Measurements from ENCODE around the gene C3orf85.

The C3orf85 gene

DNA sequence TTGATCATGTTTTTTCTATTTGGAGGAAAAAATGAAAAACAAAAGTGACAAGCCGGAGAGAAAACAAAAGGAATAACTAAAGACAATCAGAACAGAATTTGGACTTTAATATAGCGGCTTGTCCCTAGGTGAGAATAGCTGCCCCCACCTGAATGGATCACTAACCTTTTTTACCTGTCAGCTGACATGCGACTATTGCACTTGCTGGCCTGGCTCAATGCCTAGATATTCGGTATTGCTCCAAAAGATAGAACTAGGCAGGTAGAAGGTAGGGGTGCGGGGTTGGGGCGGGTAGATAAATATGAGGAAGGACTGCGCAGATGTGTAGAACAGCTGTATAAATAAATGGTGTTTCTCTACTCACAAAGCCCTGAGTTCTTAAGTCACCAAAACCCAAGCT, 17.9 kb upstream of the C3orf85 start:
- Histone ChIP-seq H3K79me2 (ENCODE audit: insufficient read depth, low read length) (no peaks in the 10 kb centered on the region), H3K36me3 (ENCODE audit: insufficient read depth, low read length) (no peaks in the 10 kb centered on the region), H3K4me3 (ENCODE audit: low read depth, low read length, poor library complexity, severe bottlenecking) (no peak overlapping the region), H3F3A (ENCODE audit: insufficient read depth, low read length) (no peaks in the 10 kb centered on the region), H3K4me1 (ENCODE audit: insufficient read depth, low read length, severe bottlenecking) (no peaks in the 10 kb centered on the region), H3K9me3 (ENCODE audit: low read length) (no peaks in the 10 kb centered on the region), H3K9me2 (ENCODE audit: low read depth, low read length) (no peaks in the 10 kb centered on the region), H3K4me2 (ENCODE audit: low read length) (no peak overlapping the region), H4K20me1 (ENCODE audit: insufficient read depth, low read length) (no peaks in the 10 kb centered on the region), H2AFZ (ENCODE audit: low read length) (no peak overlapping the region), H3K9ac (ENCODE audit: low read length) (no peak overlapping the region), H3K27me3 (ENCODE audit: insufficient read depth, low read length) (no peaks in the 10 kb centered on the region), H3K27ac (ENCODE audit: low read depth, low read length, poor library complexity, severe bottlenecking) (no peak overlapping the region)
- TF ChIP-seq, protein P1, sequence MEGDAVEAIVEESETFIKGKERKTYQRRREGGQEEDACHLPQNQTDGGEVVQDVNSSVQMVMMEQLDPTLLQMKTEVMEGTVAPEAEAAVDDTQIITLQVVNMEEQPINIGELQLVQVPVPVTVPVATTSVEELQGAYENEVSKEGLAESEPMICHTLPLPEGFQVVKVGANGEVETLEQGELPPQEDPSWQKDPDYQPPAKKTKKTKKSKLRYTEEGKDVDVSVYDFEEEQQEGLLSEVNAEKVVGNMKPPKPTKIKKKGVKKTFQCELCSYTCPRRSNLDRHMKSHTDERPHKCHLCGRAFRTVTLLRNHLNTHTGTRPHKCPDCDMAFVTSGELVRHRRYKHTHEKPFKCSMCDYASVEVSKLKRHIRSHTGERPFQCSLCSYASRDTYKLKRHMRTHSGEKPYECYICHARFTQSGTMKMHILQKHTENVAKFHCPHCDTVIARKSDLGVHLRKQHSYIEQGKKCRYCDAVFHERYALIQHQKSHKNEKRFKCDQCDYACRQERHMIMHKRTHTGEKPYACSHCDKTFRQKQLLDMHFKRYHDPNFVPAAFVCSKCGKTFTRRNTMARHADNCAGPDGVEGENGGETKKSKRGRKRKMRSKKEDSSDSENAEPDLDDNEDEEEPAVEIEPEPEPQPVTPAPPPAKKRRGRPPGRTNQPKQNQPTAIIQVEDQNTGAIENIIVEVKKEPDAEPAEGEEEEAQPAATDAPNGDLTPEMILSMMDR (IDR thresholded peaks at IDR 0.05; ENCODE audit: low read length), result no peak
- no peak for TF ChIP-seq EZH2 (IDR thresholded peaks at IDR 0.05; ENCODE audit: borderline replicate concordance, low read length)

DNA sequence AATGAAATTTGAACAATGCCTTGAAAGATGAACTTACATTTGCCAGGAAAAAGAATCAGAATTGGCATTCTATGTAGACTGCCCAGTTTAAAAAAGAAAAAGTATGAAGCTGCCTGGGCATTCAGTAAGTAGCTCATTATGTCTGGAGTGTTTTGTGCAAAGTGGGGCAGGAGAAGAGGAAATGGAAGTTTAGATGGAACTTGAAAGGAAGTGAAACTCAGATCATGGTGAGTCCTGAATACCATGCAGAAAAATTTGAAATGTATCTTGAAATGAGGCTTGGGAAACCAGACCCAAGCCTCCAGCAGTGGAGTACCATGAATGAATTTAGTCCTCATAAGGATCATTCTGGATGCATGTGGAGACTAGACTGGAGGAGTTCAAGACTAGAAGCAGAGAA, 13.8 kb upstream of the C3orf85 start:
- Histone ChIP-seq H3K9me2 (ENCODE audit: low read depth, low read length) (no peaks in the 10 kb centered on the region), H3K4me1 (ENCODE audit: insufficient read depth, low read length, severe bottlenecking) (no peaks in the 10 kb centered on the region), H3K9me3 (ENCODE audit: low read length) (no peaks in the 10 kb centered on the region), H3F3A (ENCODE audit: insufficient read depth, low read length) (no peaks in the 10 kb centered on the region), H2AFZ (ENCODE audit: low read length) (no peak overlapping the region), H3K4me3 (ENCODE audit: low read depth, low read length, poor library complexity, severe bottlenecking) (no peak overlapping the region), H3K4me2 (ENCODE audit: low read length) (no peak overlapping the region), H3K36me3 (ENCODE audit: insufficient read depth, low read length) (no peaks in the 10 kb centered on the region), H3K79me2 (ENCODE audit: insufficient read depth, low read length) (no peaks in the 10 kb centered on the region), H3K27ac (ENCODE audit: low read depth, low read length, poor library complexity, severe bottlenecking) (no peak overlapping the region), H4K20me1 (ENCODE audit: insufficient read depth, low read length) (no peaks in the 10 kb centered on the region), H3K9ac (ENCODE audit: low read length) (no peak overlapping the region), H3K27me3 (ENCODE audit: insufficient read depth, low read length) (no peaks in the 10 kb centered on the region)
- TF ChIP-seq EZH2 (IDR thresholded peaks at IDR 0.05; ENCODE audit: borderline replicate concordance, low read length), result no peak
- TF ChIP-seq, protein P1 (IDR thresholded peaks at IDR 0.05; ENCODE audit: low read length), result no peak

DNA sequence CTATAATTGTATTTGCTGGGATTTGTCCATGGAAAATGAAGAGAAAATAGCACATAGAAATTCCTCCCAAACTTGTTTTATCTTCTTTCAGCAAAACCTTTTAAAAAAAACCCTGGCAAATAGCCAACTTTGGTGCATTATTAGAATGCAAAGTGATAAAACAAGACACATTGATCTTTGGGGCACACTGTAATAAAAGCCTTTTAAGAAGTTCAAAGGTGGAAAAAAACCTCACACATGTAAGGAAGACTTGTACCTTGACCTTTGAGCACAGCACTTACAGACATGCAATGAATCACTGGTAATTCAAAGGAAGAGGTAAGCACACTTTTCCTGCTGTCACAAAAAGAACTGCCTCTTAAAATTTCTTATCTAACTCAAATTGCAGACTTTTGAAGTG, 10.6 kb upstream of the C3orf85 start:
- no peak overlapping the region for H3K4me2 ChIP-seq (ENCODE audit: low read length)
- H2AFZ ChIP-seq (ENCODE audit: low read length), result no peak overlapping the region
- H3K9me2 ChIP-seq (ENCODE audit: low read depth, low read length), result no peaks in the 10 kb centered on the region
- no peaks in the 10 kb centered on the region for H3K27me3 ChIP-seq (ENCODE audit: insufficient read depth, low read length)
- no peak overlapping the region for H3K9ac ChIP-seq (ENCODE audit: low read length)
- H4K20me1 ChIP-seq (ENCODE audit: insufficient read depth, low read length), result no peaks in the 10 kb centered on the region
- no peaks in the 10 kb centered on the region for H3F3A ChIP-seq (ENCODE audit: insufficient read depth, low read length)
- no peaks in the 10 kb centered on the region for H3K36me3 ChIP-seq (ENCODE audit: insufficient read depth, low read length)
- H3K79me2 ChIP-seq (ENCODE audit: insufficient read depth, low read length), result no peaks in the 10 kb centered on the region
- H3K9me3 ChIP-seq (ENCODE audit: low read length), result no peaks in the 10 kb centered on the region
- H3K27ac ChIP-seq (ENCODE audit: low read depth, low read length, poor library complexity, severe bottlenecking), result no peak overlapping the region
- H3K4me1 ChIP-seq (ENCODE audit: insufficient read depth, low read length, severe bottlenecking), result no peaks in the 10 kb centered on the region
- H3K4me3 ChIP-seq (ENCODE audit: low read depth, low read length, poor library complexity, severe bottlenecking), result no peak overlapping the region
- TF ChIP-seq, protein P1 (IDR thresholded peaks at IDR 0.05; ENCODE audit: low read length), result no peak
- TF ChIP-seq EZH2 (IDR thresholded peaks at IDR 0.05; ENCODE audit: borderline replicate concordance, low read length), result no peak
